CD4-positive, alpha-beta T cell treated with Interleukin-10 for 1 hour (primary cell): Measurements from ENCODE around the gene KAZALD1.
A peak's percentile ranks its signal among the peaks of the same experiment; 100 is the strongest.

Experiments
- DNase-seq: peaks from one replicate; pipeline ENCODE4 v3.0.0-alpha.2; 2020

Gene KAZALD1

DNA sequence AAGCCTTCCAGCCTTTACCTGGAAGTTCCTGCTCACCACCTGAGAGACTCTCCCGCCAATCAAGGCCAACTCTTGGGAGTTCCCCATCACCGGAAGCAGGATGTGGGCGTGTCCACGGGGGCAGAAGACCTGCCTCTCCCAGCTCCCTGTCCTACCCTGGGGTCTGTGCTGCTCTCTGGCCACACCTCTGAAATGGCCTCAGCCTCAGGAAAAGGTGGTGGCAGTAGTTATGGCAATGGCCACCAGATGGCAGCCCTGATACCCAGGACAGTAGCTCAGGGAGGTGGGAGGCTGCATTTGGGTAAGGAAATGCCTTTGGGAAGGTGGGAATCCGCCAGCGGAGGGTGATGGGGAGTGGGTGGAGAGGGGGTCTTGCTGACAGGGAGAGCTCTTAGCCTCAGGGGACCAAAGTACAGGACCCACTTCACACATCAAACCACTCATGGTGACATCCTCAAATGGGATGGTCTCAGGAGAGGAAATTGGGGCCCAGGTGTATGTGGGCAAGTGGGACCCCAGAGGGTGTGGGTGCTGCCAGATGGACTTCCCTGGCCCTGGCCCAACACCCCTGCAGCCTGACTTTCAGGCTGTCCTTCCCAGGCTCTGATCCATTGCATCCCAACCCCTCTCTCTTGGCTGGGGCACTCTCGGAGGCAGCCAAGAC lies 33.9 kb downstream of the KAZALD1 start:
- peak; percentile 73 for DNase-seq

DNA sequence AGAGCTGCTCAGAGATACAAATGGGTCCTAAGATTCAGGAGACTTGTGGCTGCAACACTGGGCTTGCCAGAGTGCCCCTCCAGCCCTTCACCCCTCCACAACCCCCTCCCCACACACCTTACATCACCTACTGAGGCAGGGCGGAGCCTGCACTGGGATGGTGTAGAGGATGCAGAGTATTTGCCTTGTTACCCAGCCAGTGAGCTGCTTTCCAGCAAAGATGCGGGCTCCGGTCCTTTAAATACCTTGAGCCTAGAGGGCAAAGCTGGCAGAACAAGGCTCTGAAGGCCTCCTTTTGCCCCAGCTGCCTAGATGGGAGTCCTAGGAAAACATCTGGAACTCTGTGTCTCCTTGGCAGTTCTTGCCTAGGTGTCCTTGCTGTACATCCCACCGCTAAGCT lies 34.6 kb downstream of the KAZALD1 start:
- DNase-seq = no peak

DNA sequence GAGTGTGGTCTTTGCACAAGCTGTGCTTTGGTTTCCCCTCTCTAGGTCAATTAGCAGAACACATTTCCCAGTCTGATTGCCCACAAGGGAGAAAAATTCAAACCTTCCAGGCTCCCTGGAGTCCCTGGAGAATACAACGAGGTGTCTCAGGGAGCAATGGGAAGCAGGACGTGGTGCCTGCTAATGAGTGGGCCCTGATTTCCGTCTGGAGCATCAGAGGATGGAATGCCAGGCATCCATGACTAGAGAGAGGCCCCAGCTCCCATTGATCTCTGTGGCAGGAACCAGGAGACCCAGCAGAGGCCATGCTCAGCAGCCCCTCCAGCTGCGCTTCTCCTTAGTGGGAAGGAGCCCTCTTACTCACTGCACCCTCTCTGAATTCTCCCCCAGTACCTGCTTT lies 36.1 kb downstream of the KAZALD1 start:
- no peak for DNase-seq

DNA sequence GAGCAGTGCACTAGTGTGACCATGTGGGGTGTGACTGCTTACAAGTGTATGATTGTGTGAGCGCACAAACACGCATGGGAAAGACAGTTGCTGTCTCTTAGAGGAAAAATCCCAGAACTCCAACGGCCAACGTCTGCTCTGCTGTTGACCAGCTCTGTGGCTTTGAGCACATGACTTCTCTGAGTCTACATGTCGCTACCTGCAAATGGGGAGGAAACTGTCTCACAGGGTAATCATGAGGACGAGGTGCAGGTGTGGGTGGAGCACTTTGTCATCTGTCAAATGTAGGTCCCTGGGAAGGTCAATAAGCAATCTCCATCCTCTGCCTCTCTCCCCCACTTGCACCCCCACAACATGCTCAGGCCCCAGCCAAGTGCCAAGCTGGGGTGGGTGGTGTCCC lies 38.1 kb downstream of the KAZALD1 start:
- DNase-seq = no peak

GRCh38 chr10:101101372-101101881 lies 39.6 kb downstream of the KAZALD1 start:
- DNase-seq = no peak

DNA sequence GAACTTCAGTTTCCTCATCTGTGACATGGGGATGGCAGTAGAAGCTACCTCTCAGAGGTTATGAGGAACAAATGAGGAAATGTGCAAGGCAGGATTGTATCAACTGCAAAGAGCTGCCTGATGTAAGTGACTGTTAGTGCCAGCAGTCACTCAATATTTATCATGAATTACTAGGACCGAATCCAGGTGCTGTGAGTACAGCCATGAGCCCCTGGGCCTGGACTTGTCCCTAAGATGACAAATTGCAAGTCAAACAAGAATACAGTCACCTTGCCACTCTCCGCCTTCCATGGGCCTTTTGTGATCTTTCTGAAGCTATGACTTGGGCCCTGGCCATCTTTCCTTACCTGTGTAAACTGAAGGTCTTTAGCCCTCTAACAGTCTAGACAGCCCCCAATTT lies 41.6 kb downstream of the KAZALD1 start:
- DNase-seq = no peak

DNA sequence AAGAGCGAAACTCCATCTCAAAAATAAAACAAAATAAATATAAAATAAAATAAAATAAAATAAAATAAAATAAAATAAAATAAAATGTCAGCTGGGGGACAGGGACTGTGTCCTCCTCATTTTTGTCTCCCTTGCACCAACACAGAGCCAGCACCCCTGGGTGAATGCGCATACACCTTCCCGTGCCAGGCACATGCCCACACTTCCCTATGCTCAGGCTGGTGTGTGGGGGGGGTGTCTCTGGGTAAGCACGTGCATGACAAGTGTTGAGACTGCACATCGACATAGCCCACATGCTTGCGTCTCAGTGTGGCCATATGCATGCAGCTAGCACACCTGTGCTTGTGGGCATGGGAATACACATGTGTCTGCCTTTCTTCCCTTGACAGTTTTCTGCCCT lies 44.6 kb downstream of the KAZALD1 start:
- DNase-seq = no peak

DNA sequence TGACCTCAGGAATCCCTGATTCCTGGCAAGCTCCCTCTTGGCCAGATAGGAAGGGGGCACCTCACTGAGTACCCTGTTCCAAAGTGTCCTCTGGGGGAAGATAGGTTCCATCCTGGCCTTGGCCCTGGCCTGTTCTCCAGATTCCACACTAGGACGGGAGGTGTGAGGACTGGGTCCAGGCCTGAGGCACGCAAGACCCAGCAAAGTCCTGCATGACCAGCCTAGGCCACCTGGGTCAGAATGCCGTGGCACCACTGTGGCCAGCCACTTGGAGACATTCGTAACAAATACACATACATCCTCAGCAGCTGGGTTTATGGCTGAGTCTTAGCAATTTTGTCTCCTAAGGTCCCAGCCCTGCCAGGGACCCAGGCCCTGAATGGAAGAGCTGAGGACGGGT lies 46.0 kb downstream of the KAZALD1 start:
- DNase-seq = no peak

- no peak for DNase-seq
These were observed 49.2 kb downstream of the KAZALD1 start for GRCh38 chr10:101110856-101111523.

DNA sequence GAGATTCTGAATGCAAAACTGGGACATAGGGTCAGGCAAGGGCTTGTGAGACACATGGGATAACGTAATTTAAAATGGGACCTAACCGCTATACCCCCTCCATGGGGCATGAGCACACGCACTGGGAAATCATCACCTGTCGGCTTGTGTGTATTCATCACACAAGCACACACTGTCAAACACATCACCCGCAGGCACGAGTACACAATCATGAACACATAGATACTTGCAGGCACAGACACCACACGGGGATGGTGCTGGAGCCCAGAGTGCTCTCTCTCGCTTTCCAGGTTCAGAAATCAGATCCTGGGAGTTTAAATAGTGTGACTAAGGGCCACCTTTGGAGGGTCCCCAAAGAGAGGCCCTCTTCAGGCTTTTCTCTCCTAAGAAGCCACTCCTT lies 49.8 kb downstream of the KAZALD1 start:
- no peak for DNase-seq

DNA sequence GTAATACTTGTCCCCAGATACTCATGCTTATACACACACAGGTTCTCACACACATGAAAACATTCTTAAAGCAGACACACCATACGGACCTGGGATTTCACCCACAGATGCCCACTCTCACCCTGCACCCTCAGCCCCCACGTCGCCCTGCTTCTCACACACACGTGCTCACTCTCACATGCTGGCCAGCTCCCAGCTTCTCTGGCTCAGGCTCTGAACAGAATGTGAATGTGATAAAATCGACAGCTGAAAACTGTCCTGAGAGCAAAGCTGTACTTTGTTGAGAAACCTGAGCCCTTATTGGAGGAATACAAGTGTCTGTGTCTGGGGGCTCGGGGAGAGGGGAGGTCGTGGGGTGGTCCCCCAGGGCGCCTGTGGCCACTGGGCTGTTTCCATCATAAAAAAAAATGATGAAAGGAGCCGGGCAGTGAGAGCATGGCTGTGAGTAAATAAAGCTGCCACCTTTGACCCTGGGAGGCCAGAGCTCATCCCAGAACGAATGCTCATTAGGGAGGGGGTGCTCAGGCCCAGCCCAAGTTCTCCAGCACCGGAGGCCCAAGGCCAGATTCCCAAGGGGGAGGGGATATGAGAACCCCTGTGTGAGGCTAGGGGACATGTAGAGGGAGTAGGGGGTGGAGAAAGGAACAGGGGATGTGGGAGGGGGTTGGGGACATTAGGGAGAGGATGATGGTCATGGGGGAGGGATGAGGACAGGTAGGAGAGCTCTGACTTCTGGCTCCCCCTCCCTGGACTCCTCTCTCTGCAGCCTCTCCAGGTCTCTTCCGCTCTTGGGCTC lies 51.2 kb downstream of the KAZALD1 start:
- DNase-seq = no peak

DNA sequence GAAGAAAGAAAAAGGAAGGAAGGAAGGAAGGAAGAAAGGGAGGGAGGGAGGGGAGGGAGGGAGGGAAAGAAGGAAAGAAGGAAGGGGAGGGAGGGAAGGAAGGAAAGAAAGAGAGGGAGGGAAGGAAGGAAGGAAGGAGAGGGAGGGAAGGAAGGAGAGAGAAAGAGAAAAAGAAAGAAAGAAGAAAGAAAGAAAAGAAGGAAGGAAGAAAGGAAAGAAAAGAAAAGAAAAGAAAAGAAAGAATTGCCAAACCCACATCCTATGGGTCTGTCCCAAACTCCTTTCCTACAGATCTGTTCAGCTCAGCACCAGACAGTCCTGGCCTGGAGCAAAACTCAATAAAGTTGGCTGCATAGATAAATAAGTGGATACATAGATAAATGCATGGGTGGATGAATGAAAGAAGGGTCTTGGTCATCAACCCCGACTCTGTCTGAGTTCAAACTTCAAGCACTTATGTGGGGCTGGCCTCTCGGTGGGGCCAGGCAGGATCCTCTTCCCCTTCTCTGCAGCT lies 52.2 kb downstream of the KAZALD1 start:
- DNase-seq = no peak

GRCh38 chr10:101114646-101115045 lies 52.9 kb downstream of the KAZALD1 start:
- DNase-seq = no peak
